H1 (cell line): ENCODE measurements around the gene EFCAB6. TPM values are rescaled to one million over a fixed set of nuclear protein-coding genes. Genes with fewer than 3 reads are reported as not detected.

Experiments
- ATF2 ChIP-seq: IDR thresholded peaks from 2 replicates; pipeline ENCODE4 v1.6.1; 2012; ENCODE audit warnings: low read length, inconsistent platforms
- CHD7 ChIP-seq: fragments of 300-600 bp; sonication (generic); IDR thresholded peaks from 2 replicates; pipeline ENCODE4 v1.7.1; 2012; ENCODE audit warnings: low read length, moderate library complexity, mild to moderate bottlenecking, inconsistent platforms; ENCODE audit not compliant: insufficient replicate concordance
- JUND ChIP-seq: IDR thresholded peaks from 2 replicates; pipeline ENCODE4 v1.6.1; 2011; ENCODE audit warnings: mild to moderate bottlenecking, improper control_type of control experiment, low read length
- POLR2AphosphoS5 ChIP-seq: IDR thresholded peaks from 2 replicates; pipeline ENCODE4 v1.6.1; 2011; ENCODE audit warnings: low read depth, low read length
- polyA plus RNA-seq, 7 experiments: library from polyadenylated mRNA; depleted of rRNA in 3 of 7; stranded (reverse) in 5 of 7; unstranded in 2 of 7; fragments of >200 nt in 5 of 7; fragments of 200-250 nt in 2 of 7; gene quantifications; 1 replicate in 5 of 7; 2 replicates in 1 of 7; 4 replicates in 1 of 7; pipeline versions ENCODE4 v1.2.1 to v1.2.3, GENCODE V29; 2011 to 2013; ENCODE audit warnings: missing spikeins in 2 of 7, mixed read lengths in 2 of 7
- total RNA-seq: library from RNA; stranded (reverse); fragmentation: NEBNext Ultra II Directional; extraction: Animal tissue kit (Norgen Biotek cat#: 25700); gene quantifications from 2 replicates; pipeline ENCODE4 v1.2.1, GENCODE V29; 2021

The EFCAB6 gene
- total and polyA plus RNA-seq, 2 of the 8 experiments (the other 6 are each of a cell fraction or from before 2014, with no cell fraction given): 0.32 to 1.7 TPM

GRCh38 chr22:43820651-43821305, 8.7 kb upstream of the EFCAB6 start (continued):
- TF ChIP-seq CHD7 (no peak), ATF2 (no peak), JUND (no peak), POLR2AphosphoS5 (no peak)
- TF ChIP-seq, all 59 proteins: peak for 0
